ENCODE data around the gene ITGA1.
"Not testable (repeated sequence)": the region's sequence is repeated elsewhere in the genome, so short reads cannot be mapped to it uniquely, and the experiment has no call there.

The ITGA1 gene

DNA sequence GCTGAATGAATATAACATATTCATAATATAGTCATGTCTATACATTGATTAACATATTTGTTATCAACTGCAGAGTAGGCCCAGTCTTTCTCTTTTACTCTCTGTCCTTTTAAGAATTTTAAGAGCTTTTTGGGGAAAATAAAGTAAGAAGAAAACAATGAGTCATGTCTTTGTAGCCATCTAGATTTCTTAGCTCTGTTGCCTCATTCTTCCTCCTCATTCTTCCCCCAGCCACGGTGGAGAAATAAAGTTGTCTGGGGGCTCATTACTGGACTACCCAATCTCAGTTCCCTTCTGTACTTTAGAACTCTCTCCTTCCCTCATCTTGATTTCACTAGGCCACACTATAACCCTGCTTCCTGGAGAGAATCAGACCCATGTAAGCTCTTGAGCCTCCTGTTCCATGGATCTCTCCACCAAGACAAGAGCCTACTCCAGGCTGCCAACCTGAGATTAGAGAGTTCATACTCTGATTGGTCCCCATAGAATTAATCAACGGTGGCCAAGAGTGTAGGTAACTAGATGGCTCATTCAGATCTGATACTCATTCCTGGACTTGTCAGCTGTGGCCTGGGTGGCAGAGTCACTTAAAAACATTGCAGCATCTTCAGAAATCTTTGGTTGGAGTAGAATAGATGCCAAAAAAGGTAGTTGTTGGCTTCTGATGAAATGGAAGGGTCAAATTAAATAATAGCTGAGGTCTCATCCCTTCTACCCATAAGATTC, 44.2 kb downstream of the ITGA1 start:
- DNase-seq (ENCODE audit: low read depth): no peak

DNA sequence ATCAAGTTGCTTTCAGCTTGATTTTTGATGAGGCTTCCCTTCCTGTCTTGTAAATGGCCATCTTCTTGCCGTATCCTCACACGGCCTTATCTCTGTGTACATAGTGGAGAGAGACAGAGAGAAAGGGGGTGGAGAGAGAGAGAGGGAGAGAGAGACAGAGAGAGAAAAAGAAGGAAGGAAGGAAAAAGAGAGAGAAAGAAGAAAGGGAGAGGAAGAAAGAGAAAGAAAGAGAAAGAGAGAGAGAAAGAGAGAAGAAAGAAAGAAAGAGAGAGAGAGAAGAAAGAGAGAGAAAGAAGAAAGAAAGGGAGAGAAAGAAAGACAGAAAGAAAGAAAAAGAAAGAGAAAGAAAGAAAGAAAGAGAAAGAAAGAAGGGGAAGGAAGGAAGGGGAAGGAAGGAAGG, 46.6 kb downstream of the ITGA1 start:
- no peak for DNase-seq (ENCODE audit: low read depth)

DNA sequence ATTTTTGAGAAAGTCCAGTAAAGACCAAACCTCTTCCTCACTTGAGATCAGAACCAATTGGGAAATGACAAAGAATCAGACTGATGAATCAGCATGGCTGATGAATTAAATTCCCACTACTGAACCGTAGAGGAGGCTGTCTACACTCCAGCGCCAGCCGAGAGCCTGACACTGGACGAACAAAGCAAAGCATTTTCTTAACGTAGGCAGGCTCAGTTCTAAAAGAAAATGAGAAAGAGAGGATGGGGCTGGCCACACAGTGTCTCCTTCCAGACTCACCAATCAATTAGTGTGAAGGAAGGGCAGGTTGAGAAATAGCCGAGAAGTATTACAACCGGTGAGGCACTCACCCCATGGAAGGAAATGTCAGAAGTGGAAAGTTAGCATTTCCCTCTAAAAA, 49.4 kb downstream of the ITGA1 start:
- DNase-seq (ENCODE audit: low read depth): no peak

DNA sequence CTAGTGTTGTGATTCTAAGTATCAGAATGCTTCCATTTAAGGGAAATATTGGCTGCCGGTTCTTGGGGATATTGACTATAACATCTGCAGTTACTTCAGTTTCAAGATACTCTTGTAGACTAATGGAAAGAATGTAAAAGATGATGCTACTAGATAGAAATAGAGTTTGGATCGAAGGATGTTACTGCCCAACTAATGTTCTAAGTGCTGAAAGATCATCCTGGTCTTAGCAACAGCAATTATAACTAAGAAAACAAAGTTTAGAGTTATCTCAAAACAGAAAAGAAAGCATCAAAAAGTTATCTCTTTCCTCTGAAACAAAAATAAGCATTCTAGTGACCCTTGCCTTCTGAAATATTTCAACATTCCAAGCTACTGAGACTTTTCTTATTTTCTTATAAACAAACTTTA, 49.9 kb downstream of the ITGA1 start:
- DNase-seq (ENCODE audit: low read depth): no peak

DNA sequence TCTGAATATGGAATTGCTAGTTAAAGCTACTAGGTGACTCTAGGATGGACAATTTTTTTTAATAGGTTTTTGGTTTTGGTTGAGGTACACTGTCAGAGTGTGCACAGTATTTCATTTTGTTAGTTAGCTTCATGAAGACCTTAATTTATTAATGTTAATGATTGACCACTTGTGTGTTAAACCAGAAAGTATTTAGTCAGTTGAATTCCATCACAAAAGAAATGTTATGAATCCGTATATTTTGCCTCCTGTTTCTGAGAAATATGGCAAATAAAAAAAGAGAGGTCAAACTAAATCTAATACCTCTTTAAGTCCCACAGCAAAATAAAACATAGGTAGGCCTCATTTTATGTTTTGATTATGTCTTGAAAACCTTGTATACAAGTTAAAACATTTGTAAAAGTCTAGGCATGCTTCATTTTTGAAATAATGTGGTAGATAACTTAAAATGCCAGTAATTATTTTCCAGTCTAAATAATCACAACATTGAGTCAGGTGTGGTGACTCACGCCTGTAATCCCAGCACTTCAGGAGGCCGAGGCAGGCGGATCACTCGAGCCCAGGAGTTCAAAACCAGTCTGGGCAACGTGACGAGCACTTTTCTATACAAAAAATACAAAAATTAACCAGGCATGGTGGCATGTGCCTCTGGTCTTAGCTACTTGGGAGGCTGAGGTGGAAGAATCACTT, 50.8 kb downstream of the ITGA1 start:
- no peak for DNase-seq (ENCODE audit: low read depth)

DNA sequence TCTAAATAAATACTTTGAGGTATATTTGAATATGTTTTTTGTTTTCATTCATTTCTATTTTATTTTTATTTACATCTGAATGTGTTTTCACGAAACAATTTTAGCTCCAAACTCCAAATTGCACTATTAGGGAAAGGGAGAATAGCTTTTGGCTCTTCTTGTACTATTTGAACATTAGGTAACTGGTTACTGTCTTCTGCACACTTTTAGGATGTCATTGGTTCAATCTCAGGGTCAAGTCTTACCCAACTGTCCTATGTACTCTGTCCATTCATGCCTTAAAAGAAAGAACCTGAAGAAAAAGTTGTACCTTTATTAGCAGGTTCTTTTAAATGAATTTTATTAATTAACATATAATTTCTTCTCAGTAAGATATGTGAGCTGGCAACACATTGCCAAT, 51.6 kb downstream of the ITGA1 start:
- no peak for DNase-seq (ENCODE audit: low read depth)

DNA sequence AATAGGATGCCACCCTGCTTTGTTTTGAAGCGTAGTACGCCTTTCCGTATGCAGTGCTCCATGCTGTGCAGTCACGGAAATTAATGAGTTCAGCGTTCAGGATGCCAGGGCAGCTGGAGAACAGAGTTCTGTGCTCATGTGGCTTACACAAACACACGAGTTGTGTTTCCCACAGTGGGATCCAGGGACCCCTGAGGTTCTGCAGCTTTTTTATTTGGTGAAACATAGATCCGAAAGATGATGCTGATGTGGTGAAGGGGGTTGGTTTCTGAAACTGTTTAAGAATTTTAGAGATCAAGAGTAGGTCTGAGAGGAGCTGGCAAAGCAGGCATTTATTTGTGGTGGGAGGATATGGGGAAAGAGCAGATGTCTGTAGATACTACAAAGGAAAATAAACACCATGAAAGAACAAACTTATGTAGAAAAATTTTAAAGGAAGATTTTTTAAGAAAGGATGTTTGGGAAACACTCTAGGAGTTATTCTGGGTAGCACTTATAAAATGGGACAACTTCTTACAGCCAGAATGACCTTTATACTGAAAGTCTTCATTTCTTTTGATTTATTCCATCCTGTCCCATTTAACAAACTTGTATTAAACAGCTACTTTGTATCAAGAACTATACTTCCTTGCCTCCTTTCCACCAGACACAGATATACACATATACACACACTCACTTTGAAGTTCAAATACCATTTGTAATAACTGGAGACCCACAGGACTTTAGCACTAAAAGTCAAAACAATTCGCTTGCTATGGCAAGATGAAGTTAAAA, 52.7 kb downstream of the ITGA1 start:
- DNase-seq (ENCODE audit: low read depth): no peak

DNA sequence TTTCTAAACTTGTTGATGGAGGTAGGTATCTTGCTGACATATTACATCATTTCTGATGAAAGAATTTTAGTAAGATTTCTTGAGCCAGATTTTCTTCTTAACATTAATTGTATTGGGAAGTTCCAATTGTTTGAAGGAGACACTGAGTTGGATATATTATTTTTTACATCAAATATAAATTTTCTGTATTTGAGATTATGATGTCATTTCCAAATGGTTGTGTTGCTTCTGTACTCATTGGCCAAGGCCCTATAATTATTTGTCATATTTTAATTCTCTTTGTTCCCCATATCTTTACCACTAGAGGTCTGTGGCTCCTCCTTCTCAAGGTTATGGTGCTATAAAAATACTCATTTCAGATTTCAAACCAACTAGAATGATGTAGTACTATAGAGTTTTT, 53.4 kb downstream of the ITGA1 start:
- no peak for DNase-seq (ENCODE audit: low read depth)

DNA sequence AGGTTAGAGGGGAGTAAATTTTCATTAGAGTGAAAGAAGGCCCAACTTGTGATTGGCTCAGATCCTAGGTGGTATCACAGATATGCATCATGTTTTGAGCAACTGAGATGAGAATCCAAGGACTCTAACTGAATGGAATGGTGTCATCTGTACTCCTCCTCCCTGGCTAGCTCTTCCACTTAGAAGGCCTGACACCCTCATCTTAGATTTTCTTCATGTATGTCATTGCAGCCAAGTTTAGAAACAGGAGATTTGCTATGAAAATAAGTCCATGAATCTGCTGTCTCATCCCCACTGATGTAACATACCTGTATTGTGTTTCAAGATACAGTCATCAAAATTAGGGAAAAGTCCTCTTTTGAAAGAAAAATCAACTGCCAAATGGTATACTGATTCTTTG, 54.4 kb downstream of the ITGA1 start:
- no peak for DNase-seq (ENCODE audit: low read depth)

DNA sequence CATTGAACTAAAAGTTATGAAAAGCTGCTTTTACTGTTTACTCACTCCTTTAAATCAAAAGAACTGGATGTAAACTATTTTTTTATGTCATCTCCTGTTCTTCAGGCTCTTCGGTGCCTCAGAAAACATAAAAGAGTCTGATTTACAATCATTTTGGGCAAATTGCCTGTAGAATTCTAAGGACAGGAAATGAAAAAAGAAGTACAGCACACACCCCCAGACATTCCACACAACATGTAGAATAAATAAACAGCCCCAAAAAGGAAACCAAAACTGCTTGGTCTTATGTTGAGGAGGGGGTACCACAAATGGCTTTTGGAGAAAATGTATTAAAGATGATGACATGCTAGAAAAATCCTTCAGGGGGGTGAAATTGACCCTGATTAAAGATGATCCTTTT, 57.2 kb downstream of the ITGA1 start:
- DNase-seq (ENCODE audit: low read depth): no peak

DNA sequence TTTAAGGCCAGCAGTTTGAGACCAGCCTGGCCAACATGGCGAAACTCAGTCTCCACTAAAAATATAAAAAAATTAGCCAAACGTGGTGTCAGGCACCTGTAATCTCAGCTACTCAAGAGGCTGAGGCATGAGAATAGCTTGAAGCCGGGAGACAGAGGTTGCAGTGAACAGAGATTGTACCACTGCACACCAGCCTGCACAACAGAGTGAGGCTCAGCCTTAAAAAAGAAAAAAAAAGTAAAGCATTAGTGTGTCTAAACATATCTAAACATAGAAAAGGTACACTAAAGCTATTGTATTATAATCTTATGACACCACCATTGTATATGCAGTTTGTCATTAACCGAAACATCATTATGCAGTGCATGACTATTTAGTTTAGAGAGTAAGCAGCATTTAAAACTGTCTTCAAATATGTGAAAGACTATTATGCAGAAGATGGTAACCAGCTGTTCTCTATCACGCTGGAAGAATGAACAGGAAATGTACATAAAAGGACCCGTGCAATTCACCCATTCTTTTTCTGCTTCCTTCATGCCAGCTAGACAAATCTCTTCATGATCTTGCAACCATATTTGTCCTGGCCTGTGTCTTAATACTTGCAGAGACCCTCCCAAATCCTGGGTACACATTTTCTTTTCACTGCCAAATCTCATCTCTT, 58.6 kb downstream of the ITGA1 start:
- no peak for DNase-seq (ENCODE audit: low read depth)

DNA sequence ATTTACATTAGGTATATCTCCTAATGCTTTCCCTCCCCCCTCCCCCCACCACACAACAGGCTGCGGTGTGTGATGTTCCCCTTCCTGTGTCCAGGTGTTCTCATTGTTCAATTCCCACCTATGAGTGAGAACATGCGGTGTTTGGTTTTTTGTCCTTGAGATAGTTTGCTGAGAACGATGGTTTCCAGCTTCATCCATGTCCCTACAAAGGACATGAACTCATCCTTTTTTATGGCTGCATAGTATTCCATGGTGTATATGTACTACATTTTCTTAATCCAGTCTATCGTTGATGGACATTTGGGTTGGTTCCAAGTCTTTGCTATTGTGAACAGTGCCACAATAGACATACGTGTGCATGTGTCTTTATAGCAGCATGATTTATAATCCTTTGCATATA, 61.0 kb downstream of the ITGA1 start:
- not testable (repeated sequence) for DNase-seq (ENCODE audit: low read depth)

DNA sequence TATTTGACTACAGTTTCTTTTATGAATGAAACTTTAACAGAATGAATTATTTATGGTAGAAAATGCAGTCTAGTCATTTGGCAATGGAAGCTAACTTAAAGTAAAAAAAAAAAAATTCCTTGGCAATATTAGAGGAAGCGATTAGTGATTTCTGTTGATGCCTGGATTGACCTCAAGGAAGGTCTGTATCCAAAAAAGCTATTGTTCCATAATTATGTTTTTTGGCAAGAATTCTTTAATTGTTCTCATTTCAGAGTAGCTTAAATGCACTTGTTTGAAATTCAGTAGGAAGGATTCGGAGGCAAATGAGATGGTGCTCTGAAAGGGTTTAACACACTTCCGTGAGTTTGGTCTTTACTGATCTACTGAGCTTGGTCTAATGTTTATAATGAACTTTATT, 61.8 kb downstream of the ITGA1 start:
- no peak for DNase-seq (ENCODE audit: low read depth)

DNA sequence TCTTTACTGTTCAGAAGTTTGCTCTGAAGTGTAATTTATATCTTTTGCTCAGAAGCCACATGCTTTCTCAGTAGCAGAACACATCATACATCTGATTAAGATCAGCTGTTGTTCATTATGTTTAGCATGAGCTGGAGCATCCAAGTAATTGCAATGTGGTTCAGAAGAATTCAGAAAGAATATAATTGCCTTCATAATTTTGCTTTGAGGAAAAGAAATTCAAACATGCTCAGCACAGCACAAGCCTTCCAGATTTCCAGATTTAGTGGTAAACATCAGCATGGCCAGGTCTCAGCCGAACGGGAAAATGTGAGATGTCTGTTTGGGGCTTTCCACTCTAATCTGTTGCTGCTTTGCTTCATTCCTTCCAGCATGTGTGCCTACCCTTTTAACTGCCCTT, 65.9 kb downstream of the ITGA1 start:
- peak; percentile 61 for DNase-seq (ENCODE audit: low read depth)

DNA sequence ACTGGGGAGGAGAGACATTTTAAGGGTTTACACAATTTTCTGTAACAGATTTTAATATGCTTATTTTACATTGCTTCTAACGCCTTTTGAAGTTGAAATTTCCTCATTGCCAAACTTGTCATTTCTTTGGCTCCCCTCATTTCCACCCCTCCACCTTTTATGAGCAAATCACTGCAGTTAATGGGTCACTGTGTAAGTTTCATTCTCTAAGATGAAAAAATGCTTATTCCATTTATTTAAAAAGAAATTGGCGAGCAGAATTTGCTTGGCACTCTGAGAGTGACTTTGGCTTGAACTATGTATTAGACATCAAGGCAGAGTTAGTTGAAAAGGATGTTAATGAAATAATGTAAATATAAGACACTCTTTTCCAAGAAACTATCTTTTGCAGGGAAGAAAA, 66.6 kb downstream of the ITGA1 start:
- DNase-seq (ENCODE audit: low read depth): no peak

DNA sequence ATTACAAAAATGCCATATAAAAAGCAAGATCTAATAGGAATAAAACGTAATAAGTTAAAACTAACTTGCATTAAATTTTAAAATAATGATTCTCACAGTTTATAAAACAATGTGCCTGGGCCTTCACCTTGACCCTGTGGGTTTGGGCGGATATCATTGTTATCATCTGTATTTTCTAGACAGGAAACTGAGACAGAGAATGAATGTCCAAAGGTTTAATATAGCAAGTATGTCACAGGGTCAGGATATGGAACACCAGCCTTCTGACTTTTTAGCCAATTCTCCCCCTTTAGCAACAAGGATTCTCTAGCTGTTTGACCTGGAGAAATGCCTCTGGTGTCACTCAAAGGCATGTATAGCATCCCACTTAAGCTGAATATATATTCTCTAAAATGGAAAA, 67.2 kb downstream of the ITGA1 start:
- DNase-seq (ENCODE audit: low read depth): no peak

DNA sequence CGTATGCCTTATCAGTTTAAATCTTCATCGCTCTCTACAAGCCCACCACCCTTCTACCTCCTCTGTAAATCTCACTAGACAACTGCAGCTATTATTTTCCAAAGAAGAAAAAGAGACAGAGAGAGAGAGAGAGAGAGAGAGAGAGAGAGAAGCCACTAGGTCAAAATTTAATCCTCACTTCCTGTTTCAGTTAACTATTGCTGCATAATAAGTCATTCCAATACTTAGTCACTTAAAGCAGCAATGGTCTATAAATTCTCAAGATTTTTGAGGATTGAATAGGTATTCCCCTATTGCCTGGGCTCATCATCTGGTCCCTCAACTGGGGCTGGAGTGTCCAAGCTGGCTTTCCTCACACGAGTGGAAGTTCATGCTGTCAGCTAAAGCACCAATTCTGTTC, 68.8 kb downstream of the ITGA1 start:
- DNase-seq (ENCODE audit: low read depth): no peak

DNA sequence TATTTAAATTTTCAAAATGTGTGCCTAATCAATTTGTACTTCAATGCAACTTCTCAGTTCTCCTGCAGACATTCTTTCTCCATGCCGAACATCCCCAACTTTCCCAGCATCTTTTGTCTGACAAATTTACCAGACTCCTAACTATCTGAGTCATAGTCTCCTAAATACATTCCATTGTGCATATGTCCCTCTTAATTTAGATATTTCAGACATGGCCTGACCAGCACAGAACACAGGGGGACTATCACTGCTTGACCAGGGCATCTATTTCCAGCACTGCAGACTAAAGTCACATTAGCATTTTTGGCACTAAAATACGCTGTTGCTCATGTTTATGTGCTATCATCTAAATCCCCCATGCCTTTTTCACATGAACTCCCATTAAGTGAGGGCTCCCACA, 71.9 kb downstream of the ITGA1 start:
- DNase-seq (ENCODE audit: low read depth): peak; percentile 71

DNA sequence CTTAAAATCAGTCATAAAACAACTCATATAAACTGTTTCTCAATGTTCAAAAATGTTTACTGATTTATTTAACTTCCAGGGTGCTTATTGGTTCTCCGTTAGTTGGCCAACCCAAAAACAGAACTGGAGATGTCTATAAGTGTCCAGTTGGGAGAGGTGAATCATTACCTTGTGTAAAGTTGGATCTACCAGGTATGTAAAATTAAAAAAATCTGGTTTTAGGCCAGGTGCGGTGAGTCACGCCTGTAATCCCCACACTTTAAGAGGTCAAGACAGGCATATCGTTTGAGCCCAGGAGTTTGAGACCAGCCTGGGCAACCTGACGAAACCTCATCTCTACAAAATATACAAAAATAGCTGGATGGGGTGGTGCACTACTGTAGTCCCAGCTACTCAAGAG, 73.7 kb downstream of the ITGA1 start:
- no peak for DNase-seq (ENCODE audit: low read depth)

DNA sequence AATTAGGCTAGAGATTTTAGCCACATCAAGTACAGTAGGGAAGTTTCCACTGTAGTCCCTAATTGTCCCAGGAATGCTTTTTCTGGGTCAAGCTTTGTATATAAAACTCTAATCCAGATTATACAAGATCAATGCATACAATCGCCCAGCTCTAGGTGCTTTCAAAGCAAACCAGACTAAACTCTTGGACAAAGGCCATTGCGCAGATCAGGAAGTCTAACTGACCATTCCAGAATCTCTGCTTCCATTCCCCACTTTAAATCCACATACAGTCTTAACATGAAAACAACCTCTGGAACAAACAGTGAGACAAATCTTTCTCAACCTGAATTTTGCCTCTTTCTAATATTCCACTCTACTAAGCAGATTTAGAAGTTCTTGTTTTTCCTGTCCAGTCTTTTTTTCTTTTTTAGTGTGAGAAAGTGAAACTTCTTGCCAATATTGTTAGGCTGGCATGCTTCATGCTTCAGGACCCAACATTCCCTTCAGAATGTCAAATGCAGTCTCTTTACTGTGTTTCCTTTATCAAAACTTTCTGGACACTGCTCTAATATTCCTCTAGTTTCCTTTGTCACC, 76.1 kb downstream of the ITGA1 start:
- no peak for DNase-seq (ENCODE audit: low read depth)

DNA sequence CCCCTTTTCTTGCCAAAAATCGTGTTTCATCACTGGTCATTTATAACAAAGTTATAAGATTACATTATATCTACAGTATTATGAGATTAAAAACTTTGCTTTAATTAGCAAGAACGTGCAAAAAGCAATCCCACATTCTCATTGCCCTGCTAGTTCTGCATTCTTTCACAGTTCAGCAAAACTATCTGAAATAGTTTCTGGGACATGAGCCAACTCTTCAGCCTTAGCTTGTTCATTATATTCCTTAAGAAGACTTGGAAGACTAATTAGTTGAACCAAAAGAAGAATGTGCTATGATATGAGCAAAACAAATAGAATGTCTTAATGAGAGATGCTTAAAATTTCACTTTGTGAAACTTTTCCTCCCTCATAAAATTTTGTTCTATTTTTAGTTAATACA, 76.7 kb downstream of the ITGA1 start:
- DNase-seq (ENCODE audit: low read depth): peak; percentile 81

DNA sequence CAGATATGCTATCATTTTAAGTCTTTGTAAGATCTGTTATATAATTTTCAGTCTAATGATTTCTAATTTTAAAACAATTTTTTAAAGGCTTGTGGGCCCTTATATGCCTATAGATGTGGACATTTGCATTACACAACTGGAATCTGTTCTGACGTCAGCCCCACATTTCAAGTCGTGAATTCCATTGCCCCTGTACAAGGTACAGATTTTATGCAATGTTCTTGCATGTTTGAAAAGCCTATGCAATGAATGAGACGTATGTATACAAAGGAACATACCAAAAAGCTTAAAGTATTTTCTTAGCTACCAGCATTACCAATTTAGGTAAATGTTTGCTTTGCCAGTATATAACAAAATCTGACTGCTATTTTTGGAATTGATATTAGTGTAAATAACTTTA, 77.2 kb downstream of the ITGA1 start:
- no peak for DNase-seq (ENCODE audit: low read depth)
